Keratinocyte (primary cell): Measurements from ENCODE around the gene PLXDC1. TPM values are rescaled to one million over a fixed set of nuclear protein-coding genes. Genes with fewer than 3 reads are reported as not detected.

Experiments used
- DNase-seq: peaks from one replicate; pipeline ENCODE4 v3.0.0-alpha.2; 2011; ENCODE audit warnings: low read depth, missing footprints, low spot score
- FAIRE-seq: peaks from 2 replicates; lab custom pipeline; 2011; peaks lifted over from hg19 to GRCh38; lab: Jason Lieb, UNC
- H2AFZ ChIP-seq: 2 replicates; pipeline ENCODE4 v1.6.0; 2012; ENCODE audit warnings: low read length, control low read depth, inconsistent platforms; ENCODE audit not compliant: control insufficient read depth
- H3K27ac ChIP-seq: 2 replicates; pipeline ENCODE4 v1.5.1; 2011; ENCODE audit warnings: low read length; ENCODE audit not compliant: control insufficient read depth, insufficient read depth
- H3K27me3 ChIP-seq: 3 replicates; pipeline ENCODE4 v1.6.0; 2011; ENCODE audit warnings: low read length; ENCODE audit not compliant: control insufficient read depth, insufficient read depth; ENCODE audit errors: extremely low read depth
- H3K36me3 ChIP-seq, 2 experiments: 2 replicates in 1 of 2; 3 replicates in 1 of 2; pipeline ENCODE4 v1.5.1; 2011; ENCODE audit warnings: low read length in 2 of 2, mild to moderate bottlenecking in 1 of 2; ENCODE audit not compliant: control insufficient read depth in 2 of 2, insufficient read depth in 2 of 2; ENCODE audit errors: extremely low read depth in 1 of 2
- H3K4me1 ChIP-seq: 3 replicates; pipeline ENCODE4 v1.5.1; 2011; ENCODE audit warnings: low read length; ENCODE audit not compliant: control insufficient read depth, insufficient read depth; ENCODE audit errors: extremely low read depth
- H3K4me2 ChIP-seq: 3 replicates; pipeline ENCODE4 v1.6.0; 2011; ENCODE audit warnings: low read depth, low read length; ENCODE audit not compliant: control insufficient read depth, insufficient read depth; ENCODE audit errors: extremely low read depth
- H3K4me3 ChIP-seq, 3 experiments: fragments of 200-600 bp in 1 of 3; sonication (generic) in 1 of 3; 2 replicates in 2 of 3; 3 replicates in 1 of 3; pipeline ENCODE4 v1.5.1; 2011 to 2016; ENCODE audit warnings: low read length in 3 of 3, mild to moderate bottlenecking in 3 of 3, control low read depth in 2 of 3, inconsistent platforms in 1 of 3, low read depth in 1 of 3, mixed read lengths in 1 of 3, mixed run types in 1 of 3, moderate library complexity in 1 of 3; ENCODE audit not compliant: control insufficient read depth in 2 of 3, insufficient read depth in 2 of 3; ENCODE audit errors: extremely low read depth in 1 of 3
- H3K79me2 ChIP-seq: 2 replicates; pipeline ENCODE4 v1.6.0; 2012; ENCODE audit warnings: low read length; ENCODE audit not compliant: control insufficient read depth, insufficient read depth
- H3K9ac ChIP-seq: 3 replicates; pipeline ENCODE4 v1.6.0; 2011; ENCODE audit warnings: low read length; ENCODE audit not compliant: control insufficient read depth, insufficient read depth; ENCODE audit errors: extremely low read depth
- H3K9me1 ChIP-seq: 3 replicates; pipeline ENCODE4 v1.6.0; 2011; ENCODE audit warnings: low read length; ENCODE audit not compliant: control insufficient read depth, insufficient read depth; ENCODE audit errors: extremely low read depth
- H3K9me3 ChIP-seq: 2 replicates; pipeline ENCODE4 v1.5.1; 2012; ENCODE audit warnings: low read depth, low read length; ENCODE audit not compliant: control insufficient read depth
- H4K20me1 ChIP-seq: 3 replicates; pipeline ENCODE4 v1.6.0; 2011; ENCODE audit warnings: low read length; ENCODE audit not compliant: control insufficient read depth, insufficient read depth; ENCODE audit errors: extremely low read depth
- CTCF ChIP-seq, 3 experiments: IDR thresholded peaks in 1 of 3; conservative IDR thresholded peaks in 1 of 3; optimal IDR thresholded peaks in 1 of 3; 2 replicates in 2 of 3; 3 replicates in 1 of 3; pipeline versions ENCODE3 to v1.5.1; 2011; ENCODE audit warnings: low read length in 3 of 3, mild to moderate bottlenecking in 3 of 3, moderate library complexity in 2 of 3, control low read depth in 1 of 3, inconsistent platforms in 1 of 3; ENCODE audit not compliant: insufficient read depth in 2 of 3; ENCODE audit errors: extremely low read depth in 1 of 3
- EZH2 ChIP-seq: IDR thresholded peaks from one replicate; pipeline ENCODE4 v1.6.1; 2012; ENCODE audit warnings: inconsistent platforms, mild to moderate bottlenecking, low read length, moderate library complexity
- dilution Hi-C: fragments of 300-500 bp; cut with MboI; formaldehyde crosslinking; loops from one replicate; pipeline ENCODE4 v1.7.0; 2020; ENCODE audit warnings: low sequenced_read_pairs; ENCODE audit not compliant: extremely low pct_ligation_motif_present
- polyA plus RNA-seq, 5 experiments: library from polyadenylated mRNA; depleted of rRNA in 3 of 5; stranded (reverse) in 3 of 5; stranded (forward) in 1 of 5; unstranded in 1 of 5; fragments of >200 nt; gene quantifications; 1 replicate in 1 of 5; 2 replicates in 3 of 5; 3 replicates in 1 of 5; pipeline versions ENCODE4 v1.2.1 to v1.2.3, GENCODE V29; 2011 to 2012; ENCODE audit warnings: missing spikeins in 2 of 5, low read depth in 1 of 5, low replicate concordance in 1 of 5

The PLXDC1 gene
- polyA plus RNA-seq, 1 donor (not counting 4 experiments of a cell fraction or from before 2014, with no cell fraction given) = 0.35 TPM

- no peak for TF ChIP-seq EZH2
- no peak for TF ChIP-seq CTCF (optimal IDR thresholded peaks at IDR 0.05 in 1 of 3, IDR thresholded peaks at IDR 0.05 in 1 of 3, conservative IDR thresholded peaks at IDR 0.05 in 1 of 3; ENCODE audit: extremely low read depth in 1 of 3, insufficient read depth in 2 of 3, low read length in 3 of 3)
- H3K4me3 ChIP-seq = peak overlapping the region; percentile 55 to 83 (median 81)
- H3K36me3 ChIP-seq = no peaks in the 10 kb centered on the region
- H3K4me1 ChIP-seq = peaks cover 18% of the 10 kb centered on the region
- peaks cover 26% of the 10 kb centered on the region for H3K27me3 ChIP-seq
- no peaks in the 10 kb centered on the region for H4K20me1 ChIP-seq
- peak overlapping the region; percentile 46 for H3K27ac ChIP-seq
- no peaks in the 10 kb centered on the region for H3K79me2 ChIP-seq
- peak overlapping the region; percentile 81 for H3K9ac ChIP-seq
- dilution Hi-C loops = no loop called here
- H3K9me1 ChIP-seq = no peaks in the 10 kb centered on the region
- peak overlapping the region; percentile 85 for H2AFZ ChIP-seq
- DNase-seq (peak; percentile 66), FAIRE-seq (no peak)
- H3K4me2 ChIP-seq = peak overlapping the region; percentile 96
- no peaks in the 10 kb centered on the region for H3K9me3 ChIP-seq
These were observed 2.2 kb upstream of the PLXDC1 start for GRCh38 chr17:39153599-39154051.

- no peak for DNase-seq
- H3K27ac ChIP-seq = peak overlapping the region; percentile 46
- H4K20me1 ChIP-seq = no peaks in the 10 kb centered on the region
- H3K4me3 ChIP-seq = peak overlapping the region; percentile 55 to 83 (median 81)
- dilution Hi-C loops = no loop called here
- H3K27me3 ChIP-seq = peaks cover 26% of the 10 kb centered on the region
- H3K9me1 ChIP-seq = no peaks in the 10 kb centered on the region
- peak overlapping the region; percentile 81 for H3K9ac ChIP-seq
- peak; percentile 45 for TF ChIP-seq EZH2
- no peak for TF ChIP-seq CTCF (optimal IDR thresholded peaks at IDR 0.05 in 1 of 3, IDR thresholded peaks at IDR 0.05 in 1 of 3, conservative IDR thresholded peaks at IDR 0.05 in 1 of 3; ENCODE audit: extremely low read depth in 1 of 3, insufficient read depth in 2 of 3, low read length in 3 of 3)
- no peaks in the 10 kb centered on the region for H3K36me3 ChIP-seq
- peak overlapping the region; percentile 96 for H3K4me2 ChIP-seq
- H2AFZ ChIP-seq = no peak overlapping the region
- no peaks in the 10 kb centered on the region for H3K9me3 ChIP-seq
- no peaks in the 10 kb centered on the region for H3K79me2 ChIP-seq
- FAIRE-seq = no peak
- peaks cover 18% of the 10 kb centered on the region for H3K4me1 ChIP-seq
These were observed 744 bp upstream of the PLXDC1 start for GRCh38 chr17:39151943-39152818.
